Measurements from ENCODE around the gene FOXL3.

FOXL3 gene

DNA sequence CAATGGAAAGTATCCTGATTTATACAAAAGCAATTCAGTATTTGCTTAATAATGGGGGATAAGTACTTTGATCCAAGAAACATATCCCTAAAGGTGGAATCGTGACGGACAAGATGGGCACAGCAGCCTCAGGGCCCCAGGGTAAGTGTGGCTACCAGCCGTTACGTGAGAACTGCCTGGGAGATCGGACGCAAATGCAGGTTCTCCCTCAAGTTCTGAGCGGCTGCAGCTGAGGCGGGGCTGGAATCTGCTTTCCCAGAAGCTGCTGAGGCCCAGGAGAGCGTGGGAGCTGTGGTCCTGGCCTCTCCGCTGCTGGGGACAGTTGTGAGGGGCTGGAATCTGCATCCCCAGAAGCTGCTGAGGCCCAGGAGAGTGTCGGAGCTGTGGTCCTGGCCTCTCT, 13.5 kb downstream of the FOXL3 start:
- no peaks in the 10 kb centered on the region for H3K36me3 ChIP-seq (replicated peaks; ENCODE audit: low read depth, low read length)
- H3K4me2 ChIP-seq (ENCODE audit: low read length), result no peak overlapping the region
- no peak overlapping the region for H3K4me3 ChIP-seq (ENCODE audit: low read length)
- H3K27ac ChIP-seq (ENCODE audit: low read length), result no peak overlapping the region
- H3K9ac ChIP-seq (ENCODE audit: low read length), result no peak overlapping the region
- no peaks in the 10 kb centered on the region for H3K9me3 ChIP-seq (ENCODE audit: insufficient read depth, low read length)
- TF ChIP-seq EZH2phosphoT487 (IDR thresholded peaks at IDR 0.05; ENCODE audit: low read depth), result no peak
- TF ChIP-seq, protein P1, sequence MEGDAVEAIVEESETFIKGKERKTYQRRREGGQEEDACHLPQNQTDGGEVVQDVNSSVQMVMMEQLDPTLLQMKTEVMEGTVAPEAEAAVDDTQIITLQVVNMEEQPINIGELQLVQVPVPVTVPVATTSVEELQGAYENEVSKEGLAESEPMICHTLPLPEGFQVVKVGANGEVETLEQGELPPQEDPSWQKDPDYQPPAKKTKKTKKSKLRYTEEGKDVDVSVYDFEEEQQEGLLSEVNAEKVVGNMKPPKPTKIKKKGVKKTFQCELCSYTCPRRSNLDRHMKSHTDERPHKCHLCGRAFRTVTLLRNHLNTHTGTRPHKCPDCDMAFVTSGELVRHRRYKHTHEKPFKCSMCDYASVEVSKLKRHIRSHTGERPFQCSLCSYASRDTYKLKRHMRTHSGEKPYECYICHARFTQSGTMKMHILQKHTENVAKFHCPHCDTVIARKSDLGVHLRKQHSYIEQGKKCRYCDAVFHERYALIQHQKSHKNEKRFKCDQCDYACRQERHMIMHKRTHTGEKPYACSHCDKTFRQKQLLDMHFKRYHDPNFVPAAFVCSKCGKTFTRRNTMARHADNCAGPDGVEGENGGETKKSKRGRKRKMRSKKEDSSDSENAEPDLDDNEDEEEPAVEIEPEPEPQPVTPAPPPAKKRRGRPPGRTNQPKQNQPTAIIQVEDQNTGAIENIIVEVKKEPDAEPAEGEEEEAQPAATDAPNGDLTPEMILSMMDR (IDR thresholded peaks at IDR 0.05; ENCODE audit: low read depth, low read length), result no peak
- no peaks in the 10 kb centered on the region for H3K4me1 ChIP-seq (ENCODE audit: low read length)
- no peaks in the 10 kb centered on the region for H3K79me2 ChIP-seq (ENCODE audit: low read length)
- H4K20me1 ChIP-seq (ENCODE audit: insufficient read depth, low read length), result no peaks in the 10 kb centered on the region
- H3K27me3 ChIP-seq (ENCODE audit: low read depth, low read length), result no peaks in the 10 kb centered on the region
- H2AFZ ChIP-seq (ENCODE audit: low read depth, low read length), result no peak overlapping the region

- Histone ChIP-seq H3K27me3 (ENCODE audit: low read depth, low read length) (no peaks in the 10 kb centered on the region), H3K4me1 (ENCODE audit: low read length) (no peaks in the 10 kb centered on the region), H3K79me2 (ENCODE audit: low read length) (no peaks in the 10 kb centered on the region), H3K9me3 (ENCODE audit: insufficient read depth, low read length) (no peaks in the 10 kb centered on the region), H3K27ac (ENCODE audit: low read length) (no peak overlapping the region), H3K9ac (ENCODE audit: low read length) (no peak overlapping the region), H3K4me3 (ENCODE audit: low read length) (no peak overlapping the region), H4K20me1 (ENCODE audit: insufficient read depth, low read length) (no peaks in the 10 kb centered on the region), H3K4me2 (ENCODE audit: low read length) (no peak overlapping the region), H3K36me3 (replicated peaks; ENCODE audit: low read depth, low read length) (no peaks in the 10 kb centered on the region), H2AFZ (ENCODE audit: low read depth, low read length) (no peak overlapping the region)
- TF ChIP-seq, protein P1 (IDR thresholded peaks at IDR 0.05; ENCODE audit: low read depth, low read length), result no peak
- TF ChIP-seq EZH2phosphoT487 (IDR thresholded peaks at IDR 0.05; ENCODE audit: low read depth), result no peak
Observed at GRCh38 chr7:303884-304573, 14.1 kb downstream of the FOXL3 start.

GRCh38 chr7:304574-305409, 14.8 kb downstream of the FOXL3 start:
- Histone ChIP-seq H3K4me3 (ENCODE audit: low read length) (no peak overlapping the region), H3K27ac (ENCODE audit: low read length) (no peak overlapping the region), H3K4me1 (ENCODE audit: low read length) (no peaks in the 10 kb centered on the region), H4K20me1 (ENCODE audit: insufficient read depth, low read length) (no peaks in the 10 kb centered on the region), H3K9ac (ENCODE audit: low read length) (no peak overlapping the region), H3K27me3 (ENCODE audit: low read depth, low read length) (no peaks in the 10 kb centered on the region), H3K9me3 (ENCODE audit: insufficient read depth, low read length) (no peaks in the 10 kb centered on the region), H2AFZ (ENCODE audit: low read depth, low read length) (no peak overlapping the region), H3K4me2 (ENCODE audit: low read length) (no peak overlapping the region), H3K79me2 (ENCODE audit: low read length) (no peaks in the 10 kb centered on the region), H3K36me3 (replicated peaks; ENCODE audit: low read depth, low read length) (no peaks in the 10 kb centered on the region)
- TF ChIP-seq EZH2phosphoT487 (IDR thresholded peaks at IDR 0.05; ENCODE audit: low read depth), result no peak
- TF ChIP-seq, protein P1 (IDR thresholded peaks at IDR 0.05; ENCODE audit: low read depth, low read length), result no peak

- TF ChIP-seq, protein P1 (IDR thresholded peaks at IDR 0.05; ENCODE audit: low read depth, low read length), result no peak
- no peak for TF ChIP-seq EZH2phosphoT487 (IDR thresholded peaks at IDR 0.05; ENCODE audit: low read depth)
- Histone ChIP-seq H3K27me3 (ENCODE audit: low read depth, low read length) (no peaks in the 10 kb centered on the region), H3K4me1 (ENCODE audit: low read length) (no peaks in the 10 kb centered on the region), H3K27ac (ENCODE audit: low read length) (no peak overlapping the region), H4K20me1 (ENCODE audit: insufficient read depth, low read length) (no peaks in the 10 kb centered on the region), H2AFZ (ENCODE audit: low read depth, low read length) (no peak overlapping the region), H3K4me3 (ENCODE audit: low read length) (no peak overlapping the region), H3K36me3 (replicated peaks; ENCODE audit: low read depth, low read length) (no peaks in the 10 kb centered on the region), H3K9ac (ENCODE audit: low read length) (no peak overlapping the region), H3K79me2 (ENCODE audit: low read length) (no peaks in the 10 kb centered on the region), H3K9me3 (ENCODE audit: insufficient read depth, low read length) (no peaks in the 10 kb centered on the region), H3K4me2 (ENCODE audit: low read length) (no peak overlapping the region)
Observed at GRCh38 chr7:305410-306151, 15.6 kb downstream of the FOXL3 start.
